Lung (tissue), 12 donors: ENCODE data around the gene GALNT1. TPM values are rescaled to one million over a fixed set of nuclear protein-coding genes. Genes with fewer than 3 reads are reported as not detected.

Experiments used
- ATAC-seq: fragments of 200-7000 bp; cut with Tn5 transposase; one replicate; pipeline ENCODE4 v1.9.1; 2020; ENCODE audit warnings: moderate number of reproducible peaks; ENCODE audit not compliant: insufficient read depth, low FRiP score
- DNase-seq, 3 donors: peaks; one replicate each; pipeline ENCODE4 v3.0.0-alpha.2; 2013 to 2017
- H3K27ac ChIP-seq, 2 donors: one replicate each; pipeline ENCODE4 v1.5.1; 2013; ENCODE audit warnings: mild to moderate bottlenecking in 2 of 2, moderate library complexity in 2 of 2, control low read depth in 1 of 2, inconsistent platforms in 1 of 2, low read depth in 1 of 2, low read length in 1 of 2
- H3K27me3 ChIP-seq, 3 donors: one replicate each; pipeline ENCODE4 v1.5.1; 2013; ENCODE audit warnings: low read length in 2 of 3; ENCODE audit not compliant: control insufficient read depth in 3 of 3, insufficient read depth in 3 of 3
- H3K36me3 ChIP-seq, 4 donors: one replicate each; pipeline ENCODE4 v1.5.1; 2013; ENCODE audit warnings: low read length in 4 of 4, mild to moderate bottlenecking in 1 of 4, moderate library complexity in 1 of 4; ENCODE audit not compliant: control insufficient read depth in 4 of 4, insufficient read depth in 4 of 4
- H3K4me1 ChIP-seq, 5 donors: one replicate each; pipeline ENCODE4 v1.5.1; 2013; ENCODE audit warnings: low read length in 5 of 5, mild to moderate bottlenecking in 2 of 5, moderate library complexity in 1 of 5; ENCODE audit not compliant: control insufficient read depth in 5 of 5, insufficient read depth in 5 of 5
- H3K4me3 ChIP-seq: one replicate; pipeline ENCODE4 v1.5.1; 2013; ENCODE audit warnings: mild to moderate bottlenecking, control low read depth, moderate library complexity
- H3K9ac ChIP-seq, 2 donors: one replicate each; pipeline ENCODE4 v1.5.1; 2013; ENCODE audit warnings: low read length in 2 of 2, control low read depth in 1 of 2; ENCODE audit not compliant: insufficient read depth in 1 of 2
- H3K9me3 ChIP-seq, 4 donors: one replicate each; pipeline ENCODE4 v1.5.1; 2013; ENCODE audit warnings: low read length in 3 of 4, mild to moderate bottlenecking in 1 of 4, moderate library complexity in 1 of 4; ENCODE audit not compliant: control insufficient read depth in 4 of 4, insufficient read depth in 3 of 4
- WGBS, 2 donors: extraction: QIAGEN DNeasy Blood & Tissue Kit; methylation state at CpG; one replicate each; pipeline ENCODE4 v1.1.7; 2013; 5-methylcytosine and 5-hydroxymethylcytosine counted together
- polyA plus RNA-seq, 2 donors: library from polyadenylated mRNA; stranded (reverse); fragments of 200-250 nt; gene quantifications; one replicate each; pipeline ENCODE4 v1.2.1, GENCODE V29; 2013
- total RNA-seq, 2 donors: library from RNA; depleted of rRNA in 1 of 2; stranded (reverse); fragments of >200 nt in 1 of 2; gene quantifications; one replicate each; pipeline ENCODE4 v1.2.1, GENCODE V29; 2014 to 2021
- TF ChIP-seq, protein P1 (sequence below): IDR thresholded peaks from 2 replicates; pipeline ENCODE4 v1.5.1; 2012; ENCODE audit warnings: mild to moderate bottlenecking; ENCODE audit errors: control extremely low read depth, extremely low read depth
- donor health status: control.
- donor health status: control.
- donor health status: Bipolar disorder and iron deficiency.
- donor health status: healthy.
- donor health status: DM: yes; HTN: yes; CAD: no.

Gene GALNT1
- total and polyA plus RNA-seq, 4 donors = 16.9 to 73.4 (median 46.8) TPM

GRCh38 chr18:35616664-35617423, 35.3 kb downstream of the GALNT1 start:
- peak; percentile 77 for ATAC-seq
- TF ChIP-seq, protein P1, sequence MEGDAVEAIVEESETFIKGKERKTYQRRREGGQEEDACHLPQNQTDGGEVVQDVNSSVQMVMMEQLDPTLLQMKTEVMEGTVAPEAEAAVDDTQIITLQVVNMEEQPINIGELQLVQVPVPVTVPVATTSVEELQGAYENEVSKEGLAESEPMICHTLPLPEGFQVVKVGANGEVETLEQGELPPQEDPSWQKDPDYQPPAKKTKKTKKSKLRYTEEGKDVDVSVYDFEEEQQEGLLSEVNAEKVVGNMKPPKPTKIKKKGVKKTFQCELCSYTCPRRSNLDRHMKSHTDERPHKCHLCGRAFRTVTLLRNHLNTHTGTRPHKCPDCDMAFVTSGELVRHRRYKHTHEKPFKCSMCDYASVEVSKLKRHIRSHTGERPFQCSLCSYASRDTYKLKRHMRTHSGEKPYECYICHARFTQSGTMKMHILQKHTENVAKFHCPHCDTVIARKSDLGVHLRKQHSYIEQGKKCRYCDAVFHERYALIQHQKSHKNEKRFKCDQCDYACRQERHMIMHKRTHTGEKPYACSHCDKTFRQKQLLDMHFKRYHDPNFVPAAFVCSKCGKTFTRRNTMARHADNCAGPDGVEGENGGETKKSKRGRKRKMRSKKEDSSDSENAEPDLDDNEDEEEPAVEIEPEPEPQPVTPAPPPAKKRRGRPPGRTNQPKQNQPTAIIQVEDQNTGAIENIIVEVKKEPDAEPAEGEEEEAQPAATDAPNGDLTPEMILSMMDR = no peak
- Histone ChIP-seq H3K9me3 (no peaks in the 10 kb centered on the region), H3K9ac (peak overlapping the region in 1 of 2 donors; percentile 62), H3K4me1 (peaks cover 3 to 29% (median 23%) of the 10 kb centered on the region in 5 donors), H3K27ac (peak overlapping the region in 1 of 2 donors; percentile 62), H3K36me3 (no peaks in the 10 kb centered on the region), H3K27me3 (no peaks in the 10 kb centered on the region), H3K4me3 (no peak overlapping the region)
- DNase-seq = peak; percentile 34 to 50 (median 46)
- 12 to 38% methylated on average over 6 of the region's 6 CpGs for WGBS, 2 donors

- H3K4me3 ChIP-seq = no peak overlapping the region
- H3K9me3 ChIP-seq = no peaks in the 10 kb centered on the region
- no peak overlapping the region for H3K27ac ChIP-seq
- H3K36me3 ChIP-seq = no peaks in the 10 kb centered on the region
- H3K9ac ChIP-seq = no peak overlapping the region
- H3K4me1 ChIP-seq = peaks cover 3 to 29% (median 23%) of the 10 kb centered on the region in 5 donors
- ATAC-seq = no peak
- 94 to 100% methylated on average over 1 of the region's 1 CpG for WGBS, 2 donors
- DNase-seq = no peak
- TF ChIP-seq, protein P1 = no peak
- H3K27me3 ChIP-seq = no peaks in the 10 kb centered on the region
Observed at GRCh38 chr18:35617865-35618264, 36.3 kb downstream of the GALNT1 start.

DNA sequence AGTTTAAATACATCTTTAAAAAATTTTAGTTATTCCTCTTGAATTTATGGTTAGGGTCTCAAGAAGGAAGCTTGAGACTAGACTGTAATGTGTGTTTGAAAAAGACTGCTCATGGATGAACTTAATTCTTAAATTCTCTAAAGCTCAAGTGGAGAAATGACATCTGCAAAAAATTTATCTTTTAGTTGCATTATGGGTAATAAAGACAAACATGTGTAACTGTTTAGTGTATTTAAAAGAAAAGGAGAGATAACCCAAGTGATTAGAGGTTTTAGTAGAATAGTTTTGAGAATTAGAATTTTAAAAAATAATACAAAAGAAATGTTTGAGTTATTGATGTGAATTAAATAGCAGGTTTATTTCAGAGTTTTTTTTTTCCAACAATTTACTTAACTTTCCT, 36.7 kb downstream of the GALNT1 start:
- TF ChIP-seq, protein P1 = no peak

More for the DNA sequence above, 36.7 kb downstream of the GALNT1 start:
- Histone ChIP-seq H3K4me3 (no peak overlapping the region), H3K4me1 (peaks cover 3 to 29% (median 23%) of the 10 kb centered on the region in 5 donors), H3K27ac (no peak overlapping the region), H3K9ac (peak overlapping the region in 1 of 2 donors; percentile 48), H3K36me3 (no peaks in the 10 kb centered on the region), H3K9me3 (no peaks in the 10 kb centered on the region), H3K27me3 (no peaks in the 10 kb centered on the region)
- no peak for ATAC-seq
- DNase-seq = no peak
